GM23338 (cell line): ENCODE measurements around the gene KLHDC7B. TPM values are rescaled to one million over a fixed set of nuclear protein-coding genes. Genes with fewer than 3 reads are reported as not detected.
A peak's percentile ranks its signal among the peaks of the same experiment; 100 is the strongest.

Experiments
- ATAC-seq: fragments of 200-7000 bp; cut with Tn5 transposase; 3 replicates; pipeline ENCODE4 v1.9.1; 2020
- DNase-seq: peaks from one replicate; pipeline ENCODE4 v3.0.0-alpha.2; 2015; ENCODE audit warnings: low spot score
- H2AFZ ChIP-seq: fragments of 200-600 bp; sonication (generic); 2 replicates; pipeline ENCODE4 v1.8.0; 2016; ENCODE audit warnings: antibody characterized with exemption, mild to moderate bottlenecking, moderate library complexity
- H3F3A ChIP-seq: fragments of 200-600 bp; sonication (generic); replicated peaks from 2 replicates; pipeline ENCODE4 v1.8.0; 2017; ENCODE audit warnings: antibody characterized with exemption, mixed run types, low read depth
- H3K27ac ChIP-seq: fragments of 200-600 bp; sonication (generic); 2 replicates; pipeline ENCODE4 v1.6.1; 2016; ENCODE audit warnings: low read depth
- H3K27me3 ChIP-seq: fragments of 200-600 bp; sonication (generic); 2 replicates; pipeline ENCODE4 v1.8.0; 2016; ENCODE audit warnings: mild to moderate bottlenecking, mixed run types, moderate library complexity; ENCODE audit not compliant: insufficient read depth
- H3K36me3 ChIP-seq: fragments of 200-600 bp; sonication (generic); 2 replicates; pipeline ENCODE4 v1.8.0; 2016; ENCODE audit warnings: mild to moderate bottlenecking; ENCODE audit not compliant: insufficient read depth
- H3K4me1 ChIP-seq: fragments of 200-600 bp; sonication (generic); 2 replicates; pipeline ENCODE4 v1.8.0; 2016; ENCODE audit warnings: mild to moderate bottlenecking, moderate library complexity; ENCODE audit not compliant: insufficient read depth
- H3K4me2 ChIP-seq: fragments of 200-600 bp; sonication (generic); 2 replicates; pipeline ENCODE4 v1.7.1; 2017; ENCODE audit warnings: mixed run types
- H3K4me3 ChIP-seq: fragments of 200-600 bp; sonication (generic); 2 replicates; pipeline ENCODE4 v1.6.1; 2016; ENCODE audit warnings: mixed run types
- H3K79me2 ChIP-seq: fragments of 200-600 bp; sonication (generic); replicated peaks from 2 replicates; pipeline ENCODE4 v1.8.0; 2017; ENCODE audit warnings: mild to moderate bottlenecking; ENCODE audit not compliant: insufficient read depth
- H3K9me2 ChIP-seq: fragments of 200-600 bp; sonication (generic); 2 replicates; pipeline ENCODE4 v1.8.0; 2017; ENCODE audit not compliant: insufficient read depth
- H4K20me1 ChIP-seq: fragments of 200-600 bp; sonication (generic); replicated peaks from 2 replicates; pipeline ENCODE4 v1.8.0; 2017; ENCODE audit warnings: mild to moderate bottlenecking; ENCODE audit not compliant: insufficient read depth
- H3K27ac Mint-ChIP-seq: 2 replicates; pipeline ENCODE4 v1.8.0; 2020; ENCODE audit warnings: inconsistent platforms, mild to moderate bottlenecking, moderate library complexity, mixed read lengths
- H3K27me3 Mint-ChIP-seq: 3 replicates; pipeline ENCODE4 v1.8.0; 2022; ENCODE audit warnings: low read depth, mild to moderate bottlenecking, moderate library complexity, mixed read lengths, inconsistent platforms; ENCODE audit not compliant: insufficient read depth, poor library complexity
- H3K36me3 Mint-ChIP-seq: 3 replicates; pipeline ENCODE4 v1.8.0; 2021; ENCODE audit warnings: low read depth, mild to moderate bottlenecking, inconsistent platforms, moderate library complexity, mixed read lengths
- H3K4me1 Mint-ChIP-seq: 3 replicates; pipeline ENCODE4 v1.8.0; 2020; ENCODE audit warnings: mild to moderate bottlenecking, inconsistent platforms, mixed read lengths
- H3K4me3 Mint-ChIP-seq: 3 replicates; pipeline ENCODE4 v1.8.0; 2021; ENCODE audit warnings: moderate library complexity, mild to moderate bottlenecking, inconsistent platforms, mixed read lengths
- H3K9me3 Mint-ChIP-seq: 3 replicates; pipeline ENCODE4 v1.8.0; 2020; ENCODE audit warnings: moderate library complexity, mild to moderate bottlenecking, inconsistent platforms, mixed read lengths
- CREB1 ChIP-seq: fragments of 250-450 bp; sonication (Bioruptor Pico); IDR thresholded peaks from 2 replicates; pipeline ENCODE4 v1.5.0; 2020; ENCODE audit warnings: low read depth, mild to moderate bottlenecking, moderate library complexity
- CTCF ChIP-seq, 2 experiments: fragments of 200-600 bp in 1 of 2; sonication (generic) in 1 of 2; conservative IDR thresholded peaks; 2 replicates each; pipeline versions ENCODE4 v1.5.1 to v1.6.1; 2016 to 2017; ENCODE audit warnings: antibody characterized with exemption in 2 of 2, low read depth in 2 of 2, mild to moderate bottlenecking in 2 of 2, moderate library complexity in 1 of 2
- POLR2AphosphoS5 ChIP-seq: IDR thresholded peaks from 2 replicates; pipeline ENCODE4 v1.6.1; 2016; ENCODE audit warnings: antibody characterized with exemption, low read depth
- polyA plus RNA-seq: library from polyadenylated mRNA; unstranded; fragments of >200 nt; fragmentation: Nextera tagmentation; extraction: Ambion mirVana; gene quantifications from 2 replicates; pipeline ENCODE4 v1.2.1, GENCODE V29; 2016
- total RNA-seq: library from RNA; depleted of rRNA; stranded (reverse); fragments of >200 nt; shearing (Covaris generic); gene quantifications from 2 replicates; pipeline ENCODE4 v1.2.3, GENCODE V29; 2014
- TF ChIP-seq, protein P1 (sequence below): IDR thresholded peaks from 2 replicates; pipeline ENCODE4 v1.6.1; 2016; ENCODE audit warnings: antibody characterized with exemption

KLHDC7B gene
- total and polyA plus RNA-seq, 2 experiments from 2014 or later = not detected

GRCh38 chr22:50562523-50563412 is 17.1 kb downstream of the KLHDC7B start, which contains the start of gene SYCE3:
TSS of gene SYCE3 (minus strand) at chr22:50562919. CDS start at chr22:50556405, 6,514 bp downstream.
- no peaks in the 10 kb centered on the region for H3K9me2 ChIP-seq
- TF ChIP-seq CTCF (conservative IDR thresholded peaks at IDR 0.05; ENCODE audit: low read depth in 2 of 2) (peak; percentile 67 to 81), POLR2AphosphoS5 (peak; percentile 69), CREB1 (CRISPR knock-in tag) (peak; percentile 70)
- TF ChIP-seq, protein P1, sequence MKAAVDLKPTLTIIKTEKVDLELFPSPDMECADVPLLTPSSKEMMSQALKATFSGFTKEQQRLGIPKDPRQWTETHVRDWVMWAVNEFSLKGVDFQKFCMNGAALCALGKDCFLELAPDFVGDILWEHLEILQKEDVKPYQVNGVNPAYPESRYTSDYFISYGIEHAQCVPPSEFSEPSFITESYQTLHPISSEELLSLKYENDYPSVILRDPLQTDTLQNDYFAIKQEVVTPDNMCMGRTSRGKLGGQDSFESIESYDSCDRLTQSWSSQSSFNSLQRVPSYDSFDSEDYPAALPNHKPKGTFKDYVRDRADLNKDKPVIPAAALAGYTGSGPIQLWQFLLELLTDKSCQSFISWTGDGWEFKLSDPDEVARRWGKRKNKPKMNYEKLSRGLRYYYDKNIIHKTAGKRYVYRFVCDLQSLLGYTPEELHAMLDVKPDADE = no peak
- H3K4me1 Mint-ChIP-seq = peaks cover 6% of the 10 kb centered on the region; the same call in 2 of the 3 replicates
- no peaks in the 10 kb centered on the region for H4K20me1 ChIP-seq
- H3K4me3 Mint-ChIP-seq = peak within 1 kb of the TSS; percentile 90
- peak within 1 kb of the TSS; percentile 87 for H3K4me3 ChIP-seq
- no peaks in the 10 kb centered on the region for H3K79me2 ChIP-seq
- H3K36me3 Mint-ChIP-seq = peaks cover 2% of the 10 kb centered on the region; the same call in 1 of the 3 replicates
- no peak within 1 kb of the TSS for H3K27ac ChIP-seq
- H3F3A ChIP-seq = 0 out of 2 replicates have a peak, but pooled peaks cover 3% of the 10 kb centered on the region
- no peaks in the 10 kb centered on the region for H3K36me3 ChIP-seq
- H3K27me3 Mint-ChIP-seq = peaks cover 32% of the 10 kb centered on the region
- peaks cover 20% of the 10 kb centered on the region for H3K27me3 ChIP-seq
- DNase-seq (peak; percentile 98), ATAC-seq (peak; percentile 96)
- peak within 1 kb of the TSS; percentile 97 for H2AFZ ChIP-seq
- no peak within 1 kb of the TSS for H3K27ac Mint-ChIP-seq
- H3K4me1 ChIP-seq = no peaks in the 10 kb centered on the region
- no peaks in the 10 kb centered on the region for H3K9me3 Mint-ChIP-seq
- H3K4me2 ChIP-seq = peak within 1 kb of the TSS; percentile 99

DNA sequence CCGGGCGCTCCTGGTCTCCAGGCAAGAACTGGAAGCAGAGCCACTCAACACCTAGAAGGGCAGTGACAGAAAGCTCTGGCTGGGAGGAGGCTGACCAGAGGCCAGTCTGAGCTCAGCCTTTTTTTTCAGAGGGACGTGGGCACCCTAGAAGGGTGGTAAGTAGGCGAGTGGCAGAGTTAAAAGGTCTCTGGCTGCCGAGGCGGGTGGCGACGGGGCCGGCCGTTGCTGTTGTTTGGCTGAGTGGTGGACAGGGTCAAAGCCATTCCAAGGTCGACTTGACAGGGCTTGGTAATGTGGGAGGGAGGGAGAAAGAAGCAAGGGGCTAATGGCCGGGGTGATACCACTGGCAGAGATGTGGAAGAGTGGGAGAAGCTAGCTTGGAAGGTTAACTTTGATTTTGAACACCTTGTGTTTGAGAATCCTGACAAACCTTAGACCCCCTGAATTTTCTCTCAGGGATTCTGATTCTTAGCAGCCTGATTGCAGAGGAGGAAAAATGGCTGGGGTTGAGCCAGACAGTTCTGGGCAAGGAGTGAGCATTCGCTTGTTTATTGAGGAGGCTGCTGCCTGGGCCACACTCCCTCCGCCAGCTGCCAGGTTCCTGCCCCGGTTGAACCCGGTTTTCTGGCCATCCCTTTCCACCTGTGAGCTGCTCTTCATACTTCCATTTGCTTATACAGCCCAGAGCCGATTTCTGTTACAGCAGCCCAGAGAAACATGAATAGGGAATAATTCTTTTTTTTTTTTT is 17.9 kb downstream of the KLHDC7B start:
- peak overlapping the region; percentile 97 for H2AFZ ChIP-seq
- ATAC-seq = peak; percentile 17
- TF ChIP-seq CTCF (conservative IDR thresholded peaks at IDR 0.05; ENCODE audit: low read depth in 2 of 2) = no peak
- TF ChIP-seq, protein P1 = no peak
- TF ChIP-seq POLR2AphosphoS5 = no peak

More for the DNA sequence above, 17.9 kb downstream of the KLHDC7B start:
- Histone ChIP-seq H3K9me2 (no peaks in the 10 kb centered on the region), H3K79me2 (no peaks in the 10 kb centered on the region), H3K27me3 (peaks cover 20% of the 10 kb centered on the region), H3F3A (0 out of 2 replicates have a peak, but pooled peaks cover 3% of the 10 kb centered on the region), H3K4me2 (peak overlapping the region; percentile 99), H3K27ac (no peak overlapping the region), H3K4me3 (peak overlapping the region; percentile 87), H4K20me1 (no peaks in the 10 kb centered on the region), H3K36me3 (no peaks in the 10 kb centered on the region), H3K4me1 (no peaks in the 10 kb centered on the region)
- Mint-ChIP-seq H3K9me3 (no peaks in the 10 kb centered on the region), H3K27me3 (peaks cover 32% of the 10 kb centered on the region), H3K4me1 (peaks cover 6% of the 10 kb centered on the region; the same call in 2 of the 3 replicates), H3K4me3 (peak overlapping the region; percentile 90), H3K36me3 (peaks cover 5% of the 10 kb centered on the region; the same call in 2 of the 3 replicates), H3K27ac (no peak overlapping the region)
- DNase-seq = peak; percentile 24
